Measurements from ENCODE around the gene CBX2. TPM values are rescaled to one million over a fixed set of nuclear protein-coding genes. Genes with fewer than 3 reads are reported as not detected.

The CBX2 gene
- total and polyA plus RNA-seq, 7 donors: 0.40 to 2.3 (median 0.57) TPM

GRCh38 chr17:79826841-79827578 lies 49.1 kb downstream of the CBX2 start:
- intact Hi-C loops (cut with DNase I): no loop called here
- WGBS, 3 donors: 67 to 74% (median 68%) methylated on average over 26 of the region's 26 CpGs
- Histone ChIP-seq H3K27ac (no peak overlapping the region), H3K4me3 (no peak overlapping the region), H3K4me1 (peaks cover 4% of the 10 kb centered on the region), H3K9me3 (no peaks in the 10 kb centered on the region), H3K27me3 (ENCODE audit: insufficient read depth in 3 of 3, low read length in 2 of 3) (peaks cover 0 to 27% (median 0%) of the 10 kb centered on the region in 3 donors), H3K36me3 (ENCODE audit: insufficient read depth in 1 of 2, low read depth in 1 of 2) (no peaks in the 10 kb centered on the region)
- TF ChIP-seq CTCF (IDR thresholded peaks at IDR 0.05): no peak
- no peak for ATAC-seq
- no peak for DNase-seq

DNA sequence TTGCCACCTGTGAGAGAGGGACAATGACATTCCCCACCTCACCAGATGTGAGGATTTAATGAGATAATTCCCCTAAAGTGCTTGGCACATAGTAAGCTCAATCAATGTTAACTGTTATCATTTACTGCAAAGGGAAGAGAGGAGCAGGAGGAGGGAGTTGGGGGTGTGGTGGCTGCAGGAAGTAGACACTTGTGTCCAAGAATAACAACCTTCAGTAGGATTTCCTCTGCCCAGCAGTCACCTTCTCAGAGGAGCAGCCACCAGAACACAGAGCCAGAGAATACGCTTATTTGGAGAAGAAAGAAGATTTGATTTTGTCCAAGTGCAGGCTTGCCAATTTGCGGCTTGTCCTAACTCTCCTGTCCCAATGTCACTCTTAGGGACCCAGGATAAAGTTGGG lies 51.1 kb downstream of the CBX2 start:
- 66 to 85% (median 75%) methylated on average over 2 of the region's 2 CpGs for WGBS, 3 donors
- H3K4me3 ChIP-seq: no peak overlapping the region
- H3K27me3 ChIP-seq (ENCODE audit: insufficient read depth in 3 of 3, low read length in 2 of 3): peaks cover 0 to 32% (median 3%) of the 10 kb centered on the region in 3 donors
- intact Hi-C loops (cut with DNase I): no loop called here
- H3K27ac ChIP-seq: no peak overlapping the region
- H3K4me1 ChIP-seq: peaks cover 12% of the 10 kb centered on the region
- TF ChIP-seq CTCF (IDR thresholded peaks at IDR 0.05): no peak
- ATAC-seq: no peak
- H3K9me3 ChIP-seq: no peaks in the 10 kb centered on the region
- H3K36me3 ChIP-seq (ENCODE audit: insufficient read depth in 1 of 2, low read depth in 1 of 2): peaks cover 0 to 7% of the 10 kb centered on the region in 2 donors
- DNase-seq: no peak

- DNase-seq (no peak), ATAC-seq (no peak)
- Histone ChIP-seq H3K27me3 (ENCODE audit: insufficient read depth in 3 of 3, low read length in 2 of 3) (peaks cover 0 to 29% (median 5%) of the 10 kb centered on the region in 3 donors), H3K27ac (no peak overlapping the region), H3K9me3 (no peaks in the 10 kb centered on the region), H3K4me1 (peaks cover 12% of the 10 kb centered on the region), H3K36me3 (ENCODE audit: insufficient read depth in 1 of 2, low read depth in 1 of 2) (peaks cover 0 to 10% of the 10 kb centered on the region in 2 donors), H3K4me3 (no peak overlapping the region)
- WGBS, 3 donors: 66 to 79% (median 75%) methylated on average over 2 of the region's 2 CpGs
- no peak for TF ChIP-seq CTCF (IDR thresholded peaks at IDR 0.05)
- intact Hi-C loops (cut with DNase I): no loop called here
Observed at GRCh38 chr17:79829457-79829856, 51.5 kb downstream of the CBX2 start.

- ATAC-seq (no peak), DNase-seq (no peak)
- no peak for TF ChIP-seq CTCF (IDR thresholded peaks at IDR 0.05)
- H3K27ac ChIP-seq: no peak overlapping the region
- 75 to 81% (median 76%) methylated on average over 8 of the region's 8 CpGs for WGBS, 3 donors
- peaks cover 12% of the 10 kb centered on the region for H3K4me1 ChIP-seq
- no peak overlapping the region for H3K4me3 ChIP-seq
- intact Hi-C loops (cut with DNase I): no loop called here
- H3K36me3 ChIP-seq (ENCODE audit: insufficient read depth in 1 of 2, low read depth in 1 of 2): peaks cover 0 to 16% of the 10 kb centered on the region in 2 donors
- H3K9me3 ChIP-seq: no peaks in the 10 kb centered on the region
- peaks cover 0 to 25% (median 5%) of the 10 kb centered on the region in 3 donors for H3K27me3 ChIP-seq (ENCODE audit: insufficient read depth in 3 of 3, low read length in 2 of 3)
Observed at GRCh38 chr17:79830303-79830702, 52.4 kb downstream of the CBX2 start.

Measured in psoas muscle (tissue), 8 donors.